Measurements from ENCODE around the gene KRTAP29-1.

DNA sequence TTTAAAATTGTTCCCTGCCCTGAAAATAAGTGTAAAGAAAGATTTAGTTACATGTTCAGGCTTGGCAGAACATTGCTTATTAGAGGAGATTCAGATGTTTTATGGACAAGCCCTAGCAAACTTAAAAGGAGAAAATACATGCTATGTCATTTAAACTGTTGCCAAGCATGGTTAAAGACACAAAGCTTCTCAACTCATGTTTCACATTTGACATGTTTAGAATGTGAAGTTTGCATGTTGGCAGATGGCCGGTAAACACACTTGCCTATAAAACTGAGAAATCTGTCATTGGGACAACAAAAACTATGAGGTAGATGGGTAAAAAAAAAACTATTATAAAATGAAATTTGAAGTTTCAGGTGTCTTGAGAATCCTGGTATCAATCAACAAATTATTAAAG lies 5.8 kb downstream of the KRTAP29-1 start:
- no peak for TF ChIP-seq CTCF (conservative IDR thresholded peaks at IDR 0.05; ENCODE audit: low read depth, low read length)
- TF ChIP-seq EZH2 (IDR thresholded peaks at IDR 0.05; ENCODE audit: borderline replicate concordance, low read depth, low read length, poor library complexity, severe bottlenecking), result no peak
